HG03558 (cell line): Measurements from ENCODE around the gene CCDC13.

Experiments used
- ATAC-seq: cut with Tn5 transposase; IDR thresholded peaks from one replicate; pipeline ENCODE4 v1.9.1; 2021; ENCODE audit warnings: moderate number of reproducible peaks; ENCODE audit not compliant: unreplicated experiment; ENCODE audit errors: extremely low read depth

CCDC13 gene

GRCh38 chr3:42736081-42736480 is 37.0 kb downstream of the CCDC13 start:
- ATAC-seq, result no peak

GRCh38 chr3:42735615-42736014 is 37.4 kb downstream of the CCDC13 start:
- ATAC-seq, result no peak

- ATAC-seq, result no peak
These were observed 38.0 kb downstream of the CCDC13 start for GRCh38 chr3:42735019-42735418.

- ATAC-seq, result no peak
These were observed 38.7 kb downstream of the CCDC13 start for GRCh38 chr3:42734263-42734860.

GRCh38 chr3:42733501-42734262 is 39.4 kb downstream of the CCDC13 start:
- no peak for ATAC-seq

GRCh38 chr3:42732829-42733459 is 40.1 kb downstream of the CCDC13 start:
- no peak for ATAC-seq

GRCh38 chr3:42732196-42732828 is 40.7 kb downstream of the CCDC13 start:
- ATAC-seq, result no peak

- no peak for ATAC-seq
These were observed 41.4 kb downstream of the CCDC13 start for GRCh38 chr3:42731476-42732195.

- ATAC-seq, result no peak
These were observed 42.2 kb downstream of the CCDC13 start for GRCh38 chr3:42730706-42731420.

- no peak for ATAC-seq
These were observed 42.8 kb downstream of the CCDC13 start for GRCh38 chr3:42730294-42730693.

- no peak for ATAC-seq
These were observed 43.5 kb downstream of the CCDC13 start for GRCh38 chr3:42729404-42730145.

GRCh38 chr3:42728668-42729364 is 44.2 kb downstream of the CCDC13 start:
- no peak for ATAC-seq

- ATAC-seq, result no peak
These were observed 45.0 kb downstream of the CCDC13 start for GRCh38 chr3:42728056-42728455.

- ATAC-seq, result no peak
These were observed 47.6 kb downstream of the CCDC13 start for GRCh38 chr3:42725454-42725853.

- ATAC-seq, result no peak
These were observed 49.8 kb downstream of the CCDC13 start for GRCh38 chr3:42723219-42723618.
